Suprapubic skin (tissue), 3 donors: ENCODE measurements around the gene ZSWIM6.

Experiments used
- POLR2AphosphoS5 ChIP-seq, 3 donors: sonication (generic); formaldehyde crosslinking; IDR thresholded peaks; one replicate each; pipeline ENCODE4 v1.6.1; 2017; ENCODE audit warnings: antibody characterized with exemption in 3 of 3
- TF ChIP-seq, protein P1 (sequence below), 2 donors: fragments of 200-600 bp in 1 of 2; fragments of 450-650 bp in 1 of 2; sonication (generic) in 1 of 2; IDR thresholded peaks; one replicate each; pipeline ENCODE4 v1.5.1; 2016 to 2019; ENCODE audit warnings: antibody characterized with exemption in 2 of 2, mild to moderate bottlenecking in 1 of 2, moderate library complexity in 1 of 2

GRCh38 chr5:61412361-61412760 lies 80.3 kb downstream of the ZSWIM6 start:
- TF ChIP-seq POLR2AphosphoS5 (IDR thresholded peaks at IDR 0.05), result no peak
- TF ChIP-seq, protein P1, sequence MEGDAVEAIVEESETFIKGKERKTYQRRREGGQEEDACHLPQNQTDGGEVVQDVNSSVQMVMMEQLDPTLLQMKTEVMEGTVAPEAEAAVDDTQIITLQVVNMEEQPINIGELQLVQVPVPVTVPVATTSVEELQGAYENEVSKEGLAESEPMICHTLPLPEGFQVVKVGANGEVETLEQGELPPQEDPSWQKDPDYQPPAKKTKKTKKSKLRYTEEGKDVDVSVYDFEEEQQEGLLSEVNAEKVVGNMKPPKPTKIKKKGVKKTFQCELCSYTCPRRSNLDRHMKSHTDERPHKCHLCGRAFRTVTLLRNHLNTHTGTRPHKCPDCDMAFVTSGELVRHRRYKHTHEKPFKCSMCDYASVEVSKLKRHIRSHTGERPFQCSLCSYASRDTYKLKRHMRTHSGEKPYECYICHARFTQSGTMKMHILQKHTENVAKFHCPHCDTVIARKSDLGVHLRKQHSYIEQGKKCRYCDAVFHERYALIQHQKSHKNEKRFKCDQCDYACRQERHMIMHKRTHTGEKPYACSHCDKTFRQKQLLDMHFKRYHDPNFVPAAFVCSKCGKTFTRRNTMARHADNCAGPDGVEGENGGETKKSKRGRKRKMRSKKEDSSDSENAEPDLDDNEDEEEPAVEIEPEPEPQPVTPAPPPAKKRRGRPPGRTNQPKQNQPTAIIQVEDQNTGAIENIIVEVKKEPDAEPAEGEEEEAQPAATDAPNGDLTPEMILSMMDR (IDR thresholded peaks at IDR 0.05), result no peak
